ENCODE data around the gene GPR157.

- no peak for TF ChIP-seq NFIC (IDR thresholded peaks at IDR 0.05)
- TF ChIP-seq EGR1 (IDR thresholded peaks at IDR 0.05): no peak
- TF ChIP-seq YY1 (IDR thresholded peaks at IDR 0.05; ENCODE audit: low read depth): no peak
- no peak for TF ChIP-seq CEBPB (IDR thresholded peaks at IDR 0.05)
- no peak for TF ChIP-seq CREB1 (IDR thresholded peaks at IDR 0.05; ENCODE audit: low read depth)
- no peak for TF ChIP-seq TEAD4 (IDR thresholded peaks at IDR 0.05)
- TF ChIP-seq EP300 (IDR thresholded peaks at IDR 0.05; ENCODE audit: borderline replicate concordance): no peak
- no peak for TF ChIP-seq RAD21 (IDR thresholded peaks at IDR 0.05; ENCODE audit: low read depth)
- no peak for TF ChIP-seq TCF12 (IDR thresholded peaks at IDR 0.05; ENCODE audit: low read depth)
- TF ChIP-seq TAF1 (IDR thresholded peaks at IDR 0.05; ENCODE audit: low read depth): no peak
- TF ChIP-seq, protein P1, sequence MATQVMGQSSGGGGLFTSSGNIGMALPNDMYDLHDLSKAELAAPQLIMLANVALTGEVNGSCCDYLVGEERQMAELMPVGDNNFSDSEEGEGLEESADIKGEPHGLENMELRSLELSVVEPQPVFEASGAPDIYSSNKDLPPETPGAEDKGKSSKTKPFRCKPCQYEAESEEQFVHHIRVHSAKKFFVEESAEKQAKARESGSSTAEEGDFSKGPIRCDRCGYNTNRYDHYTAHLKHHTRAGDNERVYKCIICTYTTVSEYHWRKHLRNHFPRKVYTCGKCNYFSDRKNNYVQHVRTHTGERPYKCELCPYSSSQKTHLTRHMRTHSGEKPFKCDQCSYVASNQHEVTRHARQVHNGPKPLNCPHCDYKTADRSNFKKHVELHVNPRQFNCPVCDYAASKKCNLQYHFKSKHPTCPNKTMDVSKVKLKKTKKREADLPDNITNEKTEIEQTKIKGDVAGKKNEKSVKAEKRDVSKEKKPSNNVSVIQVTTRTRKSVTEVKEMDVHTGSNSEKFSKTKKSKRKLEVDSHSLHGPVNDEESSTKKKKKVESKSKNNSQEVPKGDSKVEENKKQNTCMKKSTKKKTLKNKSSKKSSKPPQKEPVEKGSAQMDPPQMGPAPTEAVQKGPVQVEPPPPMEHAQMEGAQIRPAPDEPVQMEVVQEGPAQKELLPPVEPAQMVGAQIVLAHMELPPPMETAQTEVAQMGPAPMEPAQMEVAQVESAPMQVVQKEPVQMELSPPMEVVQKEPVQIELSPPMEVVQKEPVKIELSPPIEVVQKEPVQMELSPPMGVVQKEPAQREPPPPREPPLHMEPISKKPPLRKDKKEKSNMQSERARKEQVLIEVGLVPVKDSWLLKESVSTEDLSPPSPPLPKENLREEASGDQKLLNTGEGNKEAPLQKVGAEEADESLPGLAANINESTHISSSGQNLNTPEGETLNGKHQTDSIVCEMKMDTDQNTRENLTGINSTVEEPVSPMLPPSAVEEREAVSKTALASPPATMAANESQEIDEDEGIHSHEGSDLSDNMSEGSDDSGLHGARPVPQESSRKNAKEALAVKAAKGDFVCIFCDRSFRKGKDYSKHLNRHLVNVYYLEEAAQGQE (IDR thresholded peaks at IDR 0.05; ENCODE audit: low read depth): no peak
- TF ChIP-seq, protein P2, sequence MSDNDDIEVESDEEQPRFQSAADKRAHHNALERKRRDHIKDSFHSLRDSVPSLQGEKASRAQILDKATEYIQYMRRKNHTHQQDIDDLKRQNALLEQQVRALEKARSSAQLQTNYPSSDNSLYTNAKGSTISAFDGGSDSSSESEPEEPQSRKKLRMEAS (IDR thresholded peaks at IDR 0.05): no peak
These were observed 53.9 kb downstream of the GPR157 start for GRCh38 chr1:9075022-9075421.

Measured in Ishikawa (cell line).